ENCODE results near the gene NR2F1-AS1. TPM values are rescaled to one million over a fixed set of nuclear protein-coding genes. Genes with fewer than 3 reads are reported as not detected.

NR2F1-AS1 gene
- total and polyA plus RNA-seq, 2 experiments from 2014 or later = 0.59 to 4.5 TPM

GRCh38 chr5:93517828-93518227 is 63.2 kb downstream of the NR2F1-AS1 start (continued):
- TF ChIP-seq REST (IDR thresholded peaks at IDR 0.05; ENCODE audit: unreplicated experiment) (no peak), CTCF (conservative IDR thresholded peaks at IDR 0.05; ENCODE audit: low read depth in 2 of 2) (no peak), ZNF331 (CRISPR knock-in tag; IDR thresholded peaks at IDR 0.05; ENCODE audit: low read depth) (no peak), POLR2AphosphoS5 (IDR thresholded peaks at IDR 0.05; ENCODE audit: low read depth) (no peak)

GRCh38 chr5:93513298-93513697 is 67.7 kb downstream of the NR2F1-AS1 start:
- Mint-ChIP-seq H3K9me3 (no peaks in the 10 kb centered on the region; the same call in 2 of the 3 replicates), H3K4me3 (no peak overlapping the region), H3K27me3 (ENCODE audit: insufficient read depth, low read depth, poor library complexity) (no peaks in the 10 kb centered on the region), H3K27ac (no peak overlapping the region), H3K36me3 (ENCODE audit: low read depth) (no peaks in the 10 kb centered on the region), H3K4me1 (peaks cover 4% of the 10 kb centered on the region; the same call in 1 of the 3 replicates)
- DNase-seq (ENCODE audit: low spot score) (no peak), ATAC-seq (no peak)
- H3K36me3 ChIP-seq (ENCODE audit: insufficient read depth) = no peaks in the 10 kb centered on the region
- no peak overlapping the region for H2AFZ ChIP-seq
- H3K27ac ChIP-seq (ENCODE audit: low read depth) = no peak overlapping the region
- H3K4me3 ChIP-seq = no peak overlapping the region
- H3K9me2 ChIP-seq (ENCODE audit: insufficient read depth) = no peaks in the 10 kb centered on the region
- no peaks in the 10 kb centered on the region for H3K27me3 ChIP-seq (ENCODE audit: insufficient read depth)
- H3F3A ChIP-seq (replicated peaks; ENCODE audit: low read depth) = no peaks in the 10 kb centered on the region
- no peaks in the 10 kb centered on the region for H3K4me1 ChIP-seq (ENCODE audit: insufficient read depth)
- no peak overlapping the region for H3K4me2 ChIP-seq
- no peaks in the 10 kb centered on the region for H4K20me1 ChIP-seq (replicated peaks; ENCODE audit: insufficient read depth)
- no peaks in the 10 kb centered on the region for H3K79me2 ChIP-seq (replicated peaks; ENCODE audit: insufficient read depth)
- no peak for TF ChIP-seq STAT1 (IDR thresholded peaks at IDR 0.05; ENCODE audit: unreplicated experiment)
- no peak for TF ChIP-seq ZNF114 (CRISPR knock-in tag; IDR thresholded peaks at IDR 0.05)
- no peak for TF ChIP-seq ZNF331 (CRISPR knock-in tag; IDR thresholded peaks at IDR 0.05; ENCODE audit: low read depth)
- no peak for TF ChIP-seq EZH2 (IDR thresholded peaks at IDR 0.05; ENCODE audit: low read depth, unreplicated experiment)
- no peak for TF ChIP-seq NANOG (IDR thresholded peaks at IDR 0.05; ENCODE audit: borderline replicate concordance)
- TF ChIP-seq ZNF462 (CRISPR knock-in tag; IDR thresholded peaks at IDR 0.05) = no peak
- no peak for TF ChIP-seq CTCF (conservative IDR thresholded peaks at IDR 0.05; ENCODE audit: low read depth in 2 of 2)
- TF ChIP-seq JUNB (IDR thresholded peaks at IDR 0.05; ENCODE audit: unreplicated experiment) = no peak
